HL-60 (cell line): ENCODE measurements around the gene C1orf167.

Source experiments
- POLR2AphosphoS5 ChIP-seq: IDR thresholded peaks from 2 replicates; pipeline ENCODE4 v1.6.1; 2012; ENCODE audit warnings: low read depth
- TF ChIP-seq, protein P1 (sequence below): IDR thresholded peaks from one replicate; pipeline ENCODE4 v1.5.1; 2011; ENCODE audit warnings: low read length, control low read depth, inconsistent platforms; ENCODE audit not compliant: insufficient read depth
- TF ChIP-seq, protein P2 (sequence below): IDR thresholded peaks from 2 replicates; pipeline ENCODE4 v1.6.1; 2012; ENCODE audit warnings: low read depth; ENCODE audit not compliant: insufficient replicate concordance

DNA sequence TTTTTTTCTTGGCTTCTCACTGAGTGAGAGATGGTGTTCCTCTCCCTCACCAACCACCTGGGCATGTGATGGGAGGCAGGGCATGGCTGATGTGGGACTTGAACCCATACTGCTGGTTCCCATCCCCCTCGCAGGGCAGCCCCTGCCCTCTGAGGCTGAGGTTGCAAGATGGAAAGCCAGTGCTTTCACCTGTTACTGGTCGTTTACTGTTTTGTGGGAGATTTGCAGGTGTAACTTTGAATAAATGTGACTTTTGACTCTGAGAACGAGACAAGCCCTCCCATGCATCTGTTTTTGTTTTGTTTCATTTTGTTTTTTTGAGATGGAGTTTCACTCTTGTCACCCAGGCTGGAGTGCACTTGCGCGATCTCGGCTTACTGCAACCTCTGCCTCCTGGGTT is 21.6 kb downstream of the C1orf167 start:
- TF ChIP-seq POLR2AphosphoS5: no peak
- TF ChIP-seq, protein P1, sequence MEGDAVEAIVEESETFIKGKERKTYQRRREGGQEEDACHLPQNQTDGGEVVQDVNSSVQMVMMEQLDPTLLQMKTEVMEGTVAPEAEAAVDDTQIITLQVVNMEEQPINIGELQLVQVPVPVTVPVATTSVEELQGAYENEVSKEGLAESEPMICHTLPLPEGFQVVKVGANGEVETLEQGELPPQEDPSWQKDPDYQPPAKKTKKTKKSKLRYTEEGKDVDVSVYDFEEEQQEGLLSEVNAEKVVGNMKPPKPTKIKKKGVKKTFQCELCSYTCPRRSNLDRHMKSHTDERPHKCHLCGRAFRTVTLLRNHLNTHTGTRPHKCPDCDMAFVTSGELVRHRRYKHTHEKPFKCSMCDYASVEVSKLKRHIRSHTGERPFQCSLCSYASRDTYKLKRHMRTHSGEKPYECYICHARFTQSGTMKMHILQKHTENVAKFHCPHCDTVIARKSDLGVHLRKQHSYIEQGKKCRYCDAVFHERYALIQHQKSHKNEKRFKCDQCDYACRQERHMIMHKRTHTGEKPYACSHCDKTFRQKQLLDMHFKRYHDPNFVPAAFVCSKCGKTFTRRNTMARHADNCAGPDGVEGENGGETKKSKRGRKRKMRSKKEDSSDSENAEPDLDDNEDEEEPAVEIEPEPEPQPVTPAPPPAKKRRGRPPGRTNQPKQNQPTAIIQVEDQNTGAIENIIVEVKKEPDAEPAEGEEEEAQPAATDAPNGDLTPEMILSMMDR: no peak
- TF ChIP-seq, protein P2, sequence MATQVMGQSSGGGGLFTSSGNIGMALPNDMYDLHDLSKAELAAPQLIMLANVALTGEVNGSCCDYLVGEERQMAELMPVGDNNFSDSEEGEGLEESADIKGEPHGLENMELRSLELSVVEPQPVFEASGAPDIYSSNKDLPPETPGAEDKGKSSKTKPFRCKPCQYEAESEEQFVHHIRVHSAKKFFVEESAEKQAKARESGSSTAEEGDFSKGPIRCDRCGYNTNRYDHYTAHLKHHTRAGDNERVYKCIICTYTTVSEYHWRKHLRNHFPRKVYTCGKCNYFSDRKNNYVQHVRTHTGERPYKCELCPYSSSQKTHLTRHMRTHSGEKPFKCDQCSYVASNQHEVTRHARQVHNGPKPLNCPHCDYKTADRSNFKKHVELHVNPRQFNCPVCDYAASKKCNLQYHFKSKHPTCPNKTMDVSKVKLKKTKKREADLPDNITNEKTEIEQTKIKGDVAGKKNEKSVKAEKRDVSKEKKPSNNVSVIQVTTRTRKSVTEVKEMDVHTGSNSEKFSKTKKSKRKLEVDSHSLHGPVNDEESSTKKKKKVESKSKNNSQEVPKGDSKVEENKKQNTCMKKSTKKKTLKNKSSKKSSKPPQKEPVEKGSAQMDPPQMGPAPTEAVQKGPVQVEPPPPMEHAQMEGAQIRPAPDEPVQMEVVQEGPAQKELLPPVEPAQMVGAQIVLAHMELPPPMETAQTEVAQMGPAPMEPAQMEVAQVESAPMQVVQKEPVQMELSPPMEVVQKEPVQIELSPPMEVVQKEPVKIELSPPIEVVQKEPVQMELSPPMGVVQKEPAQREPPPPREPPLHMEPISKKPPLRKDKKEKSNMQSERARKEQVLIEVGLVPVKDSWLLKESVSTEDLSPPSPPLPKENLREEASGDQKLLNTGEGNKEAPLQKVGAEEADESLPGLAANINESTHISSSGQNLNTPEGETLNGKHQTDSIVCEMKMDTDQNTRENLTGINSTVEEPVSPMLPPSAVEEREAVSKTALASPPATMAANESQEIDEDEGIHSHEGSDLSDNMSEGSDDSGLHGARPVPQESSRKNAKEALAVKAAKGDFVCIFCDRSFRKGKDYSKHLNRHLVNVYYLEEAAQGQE: no peak
